ENCODE measurements around the gene ADAMTS7.
"Not testable (repeated sequence)": the region's sequence is repeated elsewhere in the genome, so short reads cannot be mapped to it uniquely, and the experiment has no call there.

Gene ADAMTS7

GRCh38 chr15:78768096-78768495 lies 43.2 kb downstream of the ADAMTS7 start:
- no peak overlapping the region for H3K4me3 ChIP-seq
- H3K27ac ChIP-seq: no peak overlapping the region

- Histone ChIP-seq H3K4me3 (no peak overlapping the region), H3K27ac (no peak overlapping the region)
These were observed 43.8 kb downstream of the ADAMTS7 start for GRCh38 chr15:78767331-78767951.

GRCh38 chr15:78766641-78767071 lies 44.6 kb downstream of the ADAMTS7 start:
- not testable (repeated sequence) for H3K27ac ChIP-seq, H3K4me3 ChIP-seq

DNA sequence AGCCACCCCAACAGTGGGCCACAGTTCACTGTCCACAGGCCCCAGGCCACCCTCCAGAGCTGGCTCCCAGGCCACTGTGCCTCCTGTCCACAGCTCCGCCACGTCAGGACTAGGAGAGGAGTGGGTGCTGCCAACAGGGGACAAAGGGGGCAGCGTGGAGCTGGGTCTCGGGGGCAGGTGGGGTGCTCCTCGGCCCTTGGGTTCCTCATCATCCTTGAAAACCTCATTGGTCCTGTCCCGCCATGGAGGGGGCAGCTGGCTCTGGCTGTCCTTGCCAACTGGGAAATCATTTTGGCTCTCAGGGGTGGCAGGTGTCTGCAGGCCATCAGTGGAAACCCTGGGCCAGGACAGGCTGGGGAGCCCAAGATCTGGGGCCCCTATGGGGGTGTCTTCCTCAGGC lies 45.2 kb downstream of the ADAMTS7 start:
- no peak overlapping the region for H3K4me3 ChIP-seq
- no peak overlapping the region for H3K27ac ChIP-seq

DNA sequence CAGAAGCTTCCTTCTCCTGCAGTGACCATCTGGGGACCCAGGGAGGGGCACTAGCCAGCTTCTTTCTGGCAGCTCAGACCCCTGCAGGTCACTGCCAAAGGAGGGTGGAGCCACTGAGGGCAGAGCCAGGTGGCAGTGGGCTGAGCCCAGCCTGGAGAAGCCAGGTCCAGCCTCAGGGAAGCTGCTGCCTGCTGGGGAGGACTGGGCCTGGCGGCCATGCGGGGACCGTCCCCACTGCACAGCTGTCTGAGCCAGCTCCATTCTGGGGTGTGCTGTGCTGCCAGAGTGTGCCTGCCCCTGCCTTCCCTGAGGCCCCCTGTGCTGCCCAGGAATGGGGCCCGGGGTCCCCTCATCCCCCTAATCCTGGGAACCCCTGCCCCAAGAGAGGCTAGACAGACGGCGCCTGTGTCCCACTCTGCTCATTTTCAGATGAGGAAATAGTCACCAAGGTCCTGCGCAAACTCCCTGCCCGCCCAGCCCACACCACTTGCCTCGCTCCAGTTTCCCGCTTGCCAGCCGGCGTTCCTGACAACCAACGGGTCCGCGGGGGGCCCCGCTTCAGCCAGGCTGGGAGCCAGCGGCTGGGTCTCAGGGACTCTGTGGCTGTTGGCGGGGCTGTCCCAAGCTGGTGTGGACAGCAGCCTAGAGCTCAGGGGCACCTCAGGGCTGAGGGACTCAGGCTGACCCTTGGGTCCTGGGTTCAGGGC lies 46.0 kb downstream of the ADAMTS7 start:
- not testable (repeated sequence) for H3K27ac ChIP-seq

GRCh38 chr15:78764340-78765153 lies 46.7 kb downstream of the ADAMTS7 start:
- H3K4me3 ChIP-seq, H3K27ac ChIP-seq: not testable (repeated sequence)

More for the DNA sequence above, 46.0 kb downstream of the ADAMTS7 start:
- not testable (repeated sequence) for H3K4me3 ChIP-seq

GRCh38 chr15:78763796-78764241 lies 47.4 kb downstream of the ADAMTS7 start:
- no peak overlapping the region for H3K27ac ChIP-seq
- no peak overlapping the region for H3K4me3 ChIP-seq

GRCh38 chr15:78762985-78763795 lies 48.1 kb downstream of the ADAMTS7 start:
- Histone ChIP-seq H3K27ac (no peak overlapping the region), H3K4me3 (no peak overlapping the region)

- H3K27ac ChIP-seq: peak overlapping the region in 7 of 21 experiments; percentile 7 to 82 (median 43)
- H3K4me3 ChIP-seq: not testable (repeated sequence)
These were observed 48.8 kb downstream of the ADAMTS7 start for GRCh38 chr15:78762386-78762961.

DNA sequence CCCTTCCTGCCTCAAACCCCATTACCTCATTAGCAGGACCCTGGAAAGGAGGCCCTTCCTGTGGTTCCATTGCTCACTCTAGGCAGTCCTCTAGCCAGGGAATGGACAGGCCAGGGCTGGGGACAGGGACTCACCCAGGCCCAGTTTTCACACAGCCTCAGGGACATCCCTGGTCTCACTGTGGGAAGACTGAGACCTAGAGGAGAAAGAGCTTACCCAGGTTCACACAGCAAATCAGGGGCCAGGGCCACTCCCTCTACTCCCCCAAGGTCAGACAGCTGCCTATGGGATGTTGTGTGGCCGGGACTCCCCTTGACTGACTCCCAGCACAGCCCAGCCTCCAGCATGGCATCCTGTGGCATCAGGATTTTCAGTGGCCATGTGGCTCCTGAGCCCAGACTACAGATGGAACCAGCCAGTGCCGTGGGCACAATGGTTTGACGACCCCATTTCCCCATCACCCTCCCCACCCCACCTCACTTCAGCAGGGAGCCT lies 49.3 kb downstream of the ADAMTS7 start:
- Histone ChIP-seq H3K27ac (peak overlapping the region in 15 of 21 experiments; percentile 7 to 82 (median 43)), H3K4me3 (no peak overlapping the region)

GRCh38 chr15:78761475-78761874 lies 49.8 kb downstream of the ADAMTS7 start:
- peak overlapping the region in 16 of 21 experiments; percentile 18 to 82 (median 48) for H3K27ac ChIP-seq
- H3K4me3 ChIP-seq: not testable (repeated sequence)

GRCh38 chr15:78761020-78761419 lies 50.2 kb downstream of the ADAMTS7 start:
- Histone ChIP-seq H3K27ac (peak overlapping the region in 13 of 21 experiments; percentile 22 to 82 (median 49)), H3K4me3 (no peak overlapping the region)

DNA sequence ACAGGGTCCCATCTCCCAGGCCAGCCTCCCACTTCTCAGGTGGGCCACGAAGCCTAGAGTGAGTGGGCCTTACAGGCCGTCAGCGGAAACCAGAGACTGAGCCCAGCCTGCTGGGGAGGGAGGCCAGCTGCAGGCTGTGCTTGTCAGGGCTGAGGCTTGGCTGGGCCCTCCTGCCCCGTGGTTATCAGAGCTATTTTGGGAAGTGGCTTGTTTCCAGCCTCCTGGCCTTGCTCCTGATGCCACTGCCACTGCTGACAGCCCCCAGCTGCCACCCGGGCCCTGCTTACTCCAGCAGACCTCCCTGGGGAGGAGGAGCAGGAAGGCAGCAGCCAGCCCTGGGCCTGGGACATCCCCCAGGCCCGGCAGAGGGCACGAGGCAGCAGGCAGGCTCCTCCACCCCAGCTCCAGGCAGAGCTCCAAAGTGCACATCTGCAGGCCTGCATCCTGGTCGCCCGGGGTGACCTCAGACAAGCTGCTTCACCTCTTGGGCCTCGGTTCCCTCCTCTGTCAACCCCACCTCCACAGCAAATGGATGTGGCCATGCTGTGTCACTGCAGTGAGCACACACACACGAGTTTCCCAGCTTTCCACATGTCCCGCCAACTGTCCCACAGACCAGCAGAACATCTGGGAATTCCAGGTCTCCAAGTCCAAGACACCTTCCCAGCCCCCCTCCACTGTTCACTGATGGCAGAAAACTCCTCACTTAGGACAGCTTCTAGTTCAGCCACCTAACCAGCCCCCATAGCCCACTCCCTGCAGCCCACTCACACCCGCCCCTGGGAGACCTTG lies 51.0 kb downstream of the ADAMTS7 start:
- H3K4me3 ChIP-seq: not testable (repeated sequence)
- peak overlapping the region in 7 of 21 experiments; percentile 19 to 70 (median 63) for H3K27ac ChIP-seq

- not testable (repeated sequence) for H3K4me3 ChIP-seq
- peak overlapping the region in 10 of 21 experiments; percentile 14 to 70 (median 58) for H3K27ac ChIP-seq
These were observed 51.8 kb downstream of the ADAMTS7 start for GRCh38 chr15:78759361-78759998.

- H3K27ac ChIP-seq: peak overlapping the region in 6 of 21 experiments; percentile 6 to 63 (median 30)
- H3K4me3 ChIP-seq: not testable (repeated sequence)
These were observed 52.6 kb downstream of the ADAMTS7 start for GRCh38 chr15:78758486-78759200.

DNA sequence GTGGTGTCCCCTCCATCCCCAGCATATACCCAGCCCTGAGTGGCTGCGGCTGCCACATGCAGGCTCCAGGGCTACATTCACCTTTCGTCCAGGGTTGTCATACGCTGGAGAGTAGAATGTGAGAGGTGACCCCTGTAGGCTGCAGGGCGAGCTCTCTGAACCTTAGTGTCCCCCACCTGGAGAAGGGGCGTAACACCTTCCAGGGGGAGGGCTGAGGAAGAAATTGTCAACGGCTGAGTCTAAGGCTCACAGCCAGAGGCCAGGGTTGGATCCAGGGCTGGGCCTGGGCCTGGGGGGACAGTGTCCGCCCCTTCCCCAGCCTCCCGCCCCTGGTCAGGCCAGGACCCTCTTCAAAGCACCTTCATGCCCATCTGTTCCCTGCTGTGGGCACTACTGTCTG lies 53.2 kb downstream of the ADAMTS7 start:
- H3K27ac ChIP-seq: peak overlapping the region in 6 of 21 experiments; percentile 2 to 83 (median 54)
- H3K4me3 ChIP-seq: not testable (repeated sequence)

DNA sequence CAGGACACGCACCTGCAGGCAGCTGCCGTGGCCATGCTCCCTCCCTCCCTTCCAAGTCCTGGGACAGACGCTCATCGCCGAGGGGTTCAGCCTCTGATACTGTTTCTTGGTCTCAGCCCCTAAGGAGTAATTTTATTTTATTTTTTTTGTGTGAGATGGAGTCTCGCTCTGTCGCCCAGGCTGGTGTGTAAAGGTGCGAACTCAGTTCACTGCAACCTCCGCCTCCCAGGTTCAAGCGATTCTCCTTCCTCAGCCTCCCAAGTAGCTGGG lies 53.7 kb downstream of the ADAMTS7 start:
- Histone ChIP-seq H3K27ac (peak overlapping the region in 17 of 21 experiments; percentile 2 to 86 (median 73)), H3K4me3 (no peak overlapping the region)

Measured in skin epidermis (tissue), 12 donors.